T-cell (primary cell): ENCODE measurements around the gene SPATA24. TPM values are rescaled to one million over a fixed set of nuclear protein-coding genes. Genes with fewer than 3 reads are reported as not detected.

Source experiments
- ATAC-seq, 4 experiments: fragments of 200-7000 bp in 3 of 4; fragments of 150-1000 bp in 1 of 4; cut with Tn5 transposase; replicated peaks in 1 of 4; 1 replicate in 3 of 4; 2 replicates in 1 of 4; pipeline ENCODE4 v1.10.0; 2021; ENCODE audit warnings: moderate library complexity in 3 of 4, mild to moderate bottlenecking in 2 of 4, moderate number of reproducible peaks in 1 of 4
- CTCF ChIA-PET, 2 donors: fragments of 300-600 bp; sonication (Branson Sonifier 250); formaldehyde crosslinking; loops; one replicate each; lab custom pipeline; 2022; ENCODE audit warnings: antibody characterized with exemption in 2 of 2; lab: Charles Lee
- POLR2A ChIA-PET, 2 donors: fragments of 300-600 bp; sonication (Branson Sonifier 250); formaldehyde crosslinking; loops; one replicate each; lab custom pipeline; 2022; ENCODE audit warnings: antibody characterized with exemption in 2 of 2; lab: Charles Lee
- DNase-seq, 35 experiments: peaks; one replicate each; pipeline versions ENCODE4 v3.0.0 to v3.0.0-alpha.2; 2013 to 2023
- H3K27ac ChIP-seq: one replicate; pipeline ENCODE4 v1.5.1; 2013; ENCODE audit warnings: low read length
- H3K27me3 ChIP-seq, 2 experiments: replicated peaks in 1 of 2; 1 replicate in 1 of 2; 2 replicates in 1 of 2; pipeline versions ENCODE4 v1.6.1 to v1.7.0; 2013; ENCODE audit warnings: low read length in 1 of 2, mixed read lengths in 1 of 2; ENCODE audit not compliant: control insufficient read depth in 2 of 2, insufficient read depth in 2 of 2; ENCODE audit errors: extremely low read depth in 1 of 2
- H3K36me3 ChIP-seq, 2 donors: 1 replicate in 1 of 2; 2 replicates in 1 of 2; pipeline versions ENCODE4 v1.6.1 to v1.7.0; 2013; ENCODE audit warnings: low read length in 1 of 2; ENCODE audit not compliant: control insufficient read depth in 2 of 2, insufficient read depth in 1 of 2; ENCODE audit errors: extremely low read depth in 1 of 2
- H3K4me1 ChIP-seq, 2 experiments: 1 replicate in 1 of 2; 2 replicates in 1 of 2; pipeline versions ENCODE4 v1.6.1 to v1.7.0; 2013; ENCODE audit warnings: low read length in 2 of 2, mixed read lengths in 1 of 2; ENCODE audit not compliant: insufficient read depth in 2 of 2, control insufficient read depth in 1 of 2; ENCODE audit errors: extremely low read depth in 1 of 2
- H3K4me3 ChIP-seq, 2 donors: 1 replicate in 1 of 2; 2 replicates in 1 of 2; pipeline versions ENCODE4 v1.5.1 to v1.7.0; 2013; ENCODE audit warnings: mild to moderate bottlenecking in 2 of 2, low read length in 1 of 2, moderate library complexity in 1 of 2; ENCODE audit not compliant: control insufficient read depth in 1 of 2; ENCODE audit errors: extremely low read depth in 1 of 2
- H3K9me3 ChIP-seq: 2 replicates; pipeline ENCODE4 v1.7.0; 2013
- H3K27ac Mint-ChIP-seq, 2 donors: one replicate each; pipeline ENCODE4 v1.8.0; 2020 to 2021; ENCODE audit warnings: mild to moderate bottlenecking in 2 of 2, mixed read lengths in 2 of 2
- H3K27me3 Mint-ChIP-seq, 2 donors: one replicate each; pipeline ENCODE4 v1.8.0; 2021 to 2022; ENCODE audit warnings: mixed read lengths in 2 of 2
- H3K36me3 Mint-ChIP-seq: one replicate; pipeline ENCODE4 v1.8.0; 2021; ENCODE audit warnings: mixed read lengths
- H3K4me1 Mint-ChIP-seq, 3 donors: one replicate each; pipeline ENCODE4 v1.8.0; 2020 to 2022; ENCODE audit warnings: mixed read lengths in 3 of 3, mild to moderate bottlenecking in 1 of 3
- H3K4me3 Mint-ChIP-seq, 3 donors: one replicate each; pipeline ENCODE4 v1.8.0; 2020 to 2022; ENCODE audit warnings: mild to moderate bottlenecking in 3 of 3, mixed read lengths in 3 of 3, moderate library complexity in 3 of 3
- H3K9me3 Mint-ChIP-seq, 3 donors: one replicate each; pipeline ENCODE4 v1.8.0; 2020 to 2022; ENCODE audit warnings: mixed read lengths in 3 of 3
- WGBS: methylation state at CpG from one replicate; pipeline ENCODE4 v1.1.5; 2013; ENCODE audit warnings: missing lambda C conversion rate; ENCODE audit not compliant: insufficient coverage; 5-methylcytosine and 5-hydroxymethylcytosine counted together
- total RNA-seq, 35 experiments: library from RNA in 6 of 35; stranded (reverse) in 6 of 35; fragments of 120-200 nt in 1 of 35; gene quantifications; one replicate each; pipeline versions ENCODE4 v1.2.1 to v1.2.4 and lab custom pipeline; 2013 to 2026

SPATA24 gene
- total RNA-seq, 5 donors from 2014 or later (not counting 1 experiment from before 2014, with no cell fraction given), result 3.6 to 9.0 (median 4.8) TPM

DNA sequence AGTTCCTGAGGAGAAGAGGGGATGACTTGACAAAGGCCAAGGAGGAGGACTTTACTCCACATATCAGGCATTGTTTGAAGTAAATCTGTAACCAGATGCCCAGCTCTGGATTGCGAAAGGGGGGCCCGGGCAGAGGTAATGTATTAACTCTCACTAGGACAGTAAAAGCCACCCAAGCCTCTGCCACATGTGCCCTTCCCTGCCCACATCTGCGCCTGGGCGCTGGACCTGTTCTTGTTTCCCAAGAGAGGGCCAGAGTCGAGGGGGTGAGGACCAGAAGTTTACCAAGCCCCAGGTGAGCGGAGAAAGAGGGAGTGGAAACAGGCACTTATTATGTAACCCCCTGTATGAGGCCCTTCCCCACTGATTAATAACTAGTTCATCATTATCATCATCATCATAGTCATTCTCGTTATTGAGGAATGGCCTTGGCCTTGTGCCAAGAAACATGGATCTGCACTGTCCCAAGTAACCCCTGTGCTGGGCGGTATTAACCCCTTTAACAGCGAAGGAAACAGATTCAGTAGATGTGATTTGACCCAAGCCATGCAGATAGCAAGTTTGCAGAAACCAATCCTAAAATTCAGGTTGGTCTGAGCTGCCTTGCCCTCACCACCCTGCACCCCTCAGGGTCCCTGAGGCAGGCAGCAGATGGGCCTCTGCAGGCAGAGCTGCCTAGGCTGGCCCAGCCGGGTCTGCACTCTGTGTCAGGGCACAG, 20.5 kb downstream of the SPATA24 start, which contains the start of gene SLC23A1:
Gene SLC23A1 (minus strand): TSS at position 23 of the 718 bp plus-strand sequence. CDS start 44 bp downstream, outside the sequence.
- H3K27me3 ChIP-seq, result no peaks in the 10 kb centered on the region
- Mint-ChIP-seq H3K4me3 (peak within 1 kb of the TSS in 1 of 3 donors; percentile 78), H3K9me3 (no peaks in the 10 kb centered on the region), H3K27ac (peak within 1 kb of the TSS; percentile 46 to 52), H3K36me3 (no peaks in the 10 kb centered on the region), H3K27me3 (no peaks in the 10 kb centered on the region), H3K4me1 (peaks cover 28 to 38% (median 29%) of the 10 kb centered on the region in 3 donors)
- ATAC-seq (no peak), DNase-seq (no peak)
- H3K4me1 ChIP-seq, result peaks cover 3 to 32% of the 10 kb centered on the region in 2 experiments
- H3K4me3 ChIP-seq, result no peak within 1 kb of the TSS
- no peak within 1 kb of the TSS for H3K27ac ChIP-seq
- POLR2A ChIA-PET, result no interaction called here
- no peaks in the 10 kb centered on the region for H3K9me3 ChIP-seq
- no peaks in the 10 kb centered on the region for H3K36me3 ChIP-seq
- CTCF ChIA-PET, result no interaction called here
- WGBS, result 89% methylated on average over 5 of the region's 10 CpGs

DNA sequence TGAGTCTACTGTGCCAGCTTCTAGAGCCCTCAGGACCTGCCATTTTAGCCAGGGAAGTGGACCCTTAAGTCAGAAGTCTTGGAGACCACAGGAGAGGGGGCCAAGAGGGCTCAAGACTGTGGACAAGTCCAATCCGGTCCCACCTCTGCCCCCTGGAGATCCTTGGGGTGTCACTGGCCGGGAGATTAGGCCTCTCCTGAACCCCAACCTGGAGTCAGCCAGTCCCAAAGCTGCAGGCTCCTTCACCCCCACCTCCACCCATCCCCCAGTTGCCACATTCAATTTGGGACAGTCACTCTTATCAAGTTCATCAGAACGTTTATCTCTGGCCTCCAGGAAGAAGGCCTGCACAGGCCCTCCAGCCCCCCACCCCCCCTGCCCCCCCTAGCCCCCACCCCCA, 21.1 kb downstream of the SPATA24 start:
- Histone ChIP-seq H3K27ac (no peak overlapping the region), H3K27me3 (no peaks in the 10 kb centered on the region), H3K4me1 (peaks cover 3 to 25% of the 10 kb centered on the region in 2 experiments), H3K4me3 (no peak overlapping the region), H3K9me3 (no peaks in the 10 kb centered on the region), H3K36me3 (no peaks in the 10 kb centered on the region)
- DNase-seq, result no peak
- Mint-ChIP-seq H3K27ac (no peak overlapping the region), H3K27me3 (no peaks in the 10 kb centered on the region), H3K9me3 (no peaks in the 10 kb centered on the region), H3K4me1 (peaks cover 24 to 38% (median 28%) of the 10 kb centered on the region in 3 donors), H3K4me3 (no peak overlapping the region), H3K36me3 (no peaks in the 10 kb centered on the region)
- POLR2A ChIA-PET, result no interaction called here
- 86% methylated on average over 2 of the region's 3 CpGs for WGBS
- no peak for ATAC-seq
- CTCF ChIA-PET, result no interaction called here

DNA sequence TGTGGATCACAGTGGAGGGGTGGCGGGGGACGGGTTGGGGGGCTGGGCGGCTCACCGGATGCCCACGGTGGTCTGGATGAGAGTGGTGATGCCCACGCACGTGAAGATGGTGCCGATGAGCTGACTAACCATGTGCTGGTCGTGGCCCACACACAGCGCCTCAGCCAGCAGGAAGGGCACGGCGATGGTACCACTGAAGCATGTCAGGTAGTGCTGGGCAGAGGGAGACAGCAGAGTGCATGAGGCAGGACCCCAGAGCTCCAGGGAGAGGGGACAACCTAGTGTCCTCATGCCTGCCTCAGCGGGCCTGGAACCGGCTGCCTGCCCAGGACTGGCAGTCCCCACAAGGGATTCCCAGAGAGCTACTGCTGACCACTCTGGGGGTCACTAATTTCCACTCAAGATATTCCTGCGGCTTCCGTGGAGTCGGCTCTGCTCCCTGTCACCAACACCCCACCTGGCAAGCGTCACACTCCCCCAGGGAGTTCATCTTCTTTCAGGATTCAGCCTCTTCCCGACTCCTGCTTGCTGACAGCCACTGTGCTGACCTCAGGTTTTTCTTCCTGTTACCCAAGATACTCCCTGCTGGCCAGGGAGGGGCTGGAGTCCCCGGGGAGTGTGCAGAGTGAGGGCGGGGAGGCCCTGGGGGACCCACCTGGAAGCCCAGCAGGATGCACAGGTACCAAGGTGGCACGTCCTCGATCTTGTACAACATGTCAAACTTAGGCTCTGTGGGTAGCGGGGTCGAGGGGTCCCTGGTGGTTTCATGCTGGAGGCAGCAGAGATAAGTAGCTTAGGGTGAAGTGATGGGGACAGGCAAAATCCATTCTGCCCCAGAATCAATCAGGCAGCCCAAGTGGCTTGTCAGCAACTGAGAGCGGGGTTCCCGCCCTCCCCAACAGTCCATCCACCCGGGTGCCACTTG, 21.8 kb downstream of the SPATA24 start:
- Histone ChIP-seq H3K9me3 (no peaks in the 10 kb centered on the region), H3K4me1 (peaks cover 3 to 23% of the 10 kb centered on the region in 2 experiments), H3K27ac (no peak overlapping the region), H3K36me3 (no peaks in the 10 kb centered on the region), H3K4me3 (no peak overlapping the region), H3K27me3 (no peaks in the 10 kb centered on the region)
- 88% methylated on average over 20 of the region's 28 CpGs for WGBS
- Mint-ChIP-seq H3K27ac (no peak overlapping the region), H3K4me1 (peaks cover 24 to 37% (median 28%) of the 10 kb centered on the region in 3 donors), H3K9me3 (no peaks in the 10 kb centered on the region), H3K36me3 (peaks cover 6% of the 10 kb centered on the region), H3K4me3 (no peak overlapping the region), H3K27me3 (no peaks in the 10 kb centered on the region)
- ATAC-seq (no peak), DNase-seq (no peak)
- ChIA-PET POLR2A (interaction anchor here in 1 of 2 donors (0.7 kb wide), 1 partner anchor 734 kb away, joined by 5 read pairs; no protein-coding TSS in a partner anchor), CTCF (no interaction called here)

DNA sequence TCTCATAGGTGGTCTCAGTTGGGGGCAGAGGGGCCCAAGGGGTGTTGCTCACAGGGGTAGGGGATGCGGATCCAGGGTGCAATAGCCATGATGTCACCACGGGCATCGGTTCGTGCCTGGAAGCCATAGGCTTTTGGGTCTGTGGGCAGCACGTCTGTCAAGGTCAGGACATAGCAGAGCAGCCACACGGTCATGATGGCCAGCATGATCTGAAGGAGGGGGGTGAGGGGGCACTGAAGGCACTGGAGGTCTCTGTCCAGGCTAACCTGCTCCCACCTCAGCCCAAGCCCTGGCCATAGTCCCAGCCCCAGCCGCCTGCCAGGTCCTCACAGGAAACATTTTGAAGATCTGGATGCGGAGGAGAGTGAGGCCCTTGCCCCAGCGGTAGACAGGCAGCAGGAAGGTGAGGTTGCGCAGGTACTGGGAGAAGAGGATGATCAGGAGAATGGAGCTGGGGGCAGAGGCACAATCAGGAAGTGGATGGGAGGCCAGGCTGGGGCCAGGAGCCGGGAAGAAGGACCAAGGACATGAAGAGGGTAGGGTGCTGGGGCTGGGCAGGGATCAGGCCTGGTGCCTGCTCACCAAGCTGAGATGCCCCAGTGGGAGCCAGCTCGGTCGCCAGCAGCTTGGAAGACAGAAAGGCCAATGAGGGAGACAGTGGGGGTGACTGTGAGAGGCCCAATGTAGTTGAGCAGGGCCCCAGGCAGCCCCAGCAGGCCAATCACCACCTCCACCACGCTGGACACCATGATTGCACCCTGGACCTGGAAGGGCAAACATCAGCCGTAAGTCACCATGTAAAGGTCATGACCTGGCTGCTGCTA, 24.1 kb downstream of the SPATA24 start:
- H3K9me3 Mint-ChIP-seq, result no peaks in the 10 kb centered on the region
- ATAC-seq (no peak), DNase-seq (no peak)
- ChIA-PET POLR2A (no interaction called here), CTCF (no interaction called here)
- peaks cover 11% of the 10 kb centered on the region for H3K36me3 Mint-ChIP-seq
- Histone ChIP-seq H3K27ac (no peak overlapping the region), H3K4me3 (no peak overlapping the region), H3K4me1 (peaks cover 3 to 17% of the 10 kb centered on the region in 2 experiments), H3K9me3 (no peaks in the 10 kb centered on the region), H3K36me3 (peaks cover 0 to 2% of the 10 kb centered on the region in 2 donors), H3K27me3 (no peaks in the 10 kb centered on the region)
- H3K4me3 Mint-ChIP-seq, result no peak overlapping the region
- peaks cover 7 to 20% (median 16%) of the 10 kb centered on the region in 3 donors for H3K4me1 Mint-ChIP-seq
- no peaks in the 10 kb centered on the region for H3K27me3 Mint-ChIP-seq
- 95% methylated on average over 10 of the region's 15 CpGs for WGBS
- no peak overlapping the region for H3K27ac Mint-ChIP-seq

DNA sequence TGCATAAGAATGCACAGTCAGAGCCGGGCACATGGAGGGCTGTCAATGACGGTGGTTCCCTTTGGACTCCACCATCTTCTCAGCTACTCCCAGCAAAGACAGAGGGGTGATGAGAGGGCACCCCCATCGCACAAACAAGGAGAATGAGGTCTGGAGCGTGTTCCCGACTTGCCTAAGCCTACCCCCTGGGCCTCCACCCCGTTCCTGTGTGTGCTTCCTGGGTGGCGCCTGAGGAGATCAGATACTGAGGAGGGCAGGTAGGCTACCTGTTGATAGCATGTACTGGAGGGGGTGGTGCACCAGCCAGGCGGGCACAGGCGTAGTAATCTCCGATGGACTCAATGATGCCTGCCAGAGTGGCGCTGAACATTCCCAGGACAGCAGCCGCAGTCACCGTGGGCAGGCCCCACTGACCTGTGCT, 24.9 kb downstream of the SPATA24 start:
- Mint-ChIP-seq H3K36me3 (peaks cover 14% of the 10 kb centered on the region), H3K9me3 (no peaks in the 10 kb centered on the region), H3K27me3 (no peaks in the 10 kb centered on the region), H3K4me1 (peaks cover 0 to 12% (median 9%) of the 10 kb centered on the region in 3 donors), H3K27ac (no peak overlapping the region), H3K4me3 (no peak overlapping the region)
- 96% methylated on average over 7 of the region's 13 CpGs for WGBS
- Histone ChIP-seq H3K27ac (no peak overlapping the region), H3K9me3 (no peaks in the 10 kb centered on the region), H3K36me3 (peaks cover 0 to 5% of the 10 kb centered on the region in 2 donors), H3K4me1 (peaks cover 0 to 9% of the 10 kb centered on the region in 2 experiments), H3K27me3 (no peaks in the 10 kb centered on the region), H3K4me3 (no peak overlapping the region)
- DNase-seq, result no peak
- POLR2A ChIA-PET, result interaction anchor here in 1 of 2 donors (0.6 kb wide), 1 partner anchor 83 kb away, joined by 3 read pairs; no protein-coding TSS in a partner anchor
- ATAC-seq, result no peak
- CTCF ChIA-PET, result no interaction called here
